Fibroblast of lung (primary cell): ENCODE results near the gene CROCC2. TPM values are rescaled to one million over a fixed set of nuclear protein-coding genes. Genes with fewer than 3 reads are reported as not detected.

Source experiments
- DNase-seq, 2 donors: peaks; one replicate each; pipeline versions ENCODE4 v3.0.0 to v3.0.0-alpha.2; 2010; ENCODE audit warnings: low read depth in 2 of 2
- H2AFZ ChIP-seq: 2 replicates; pipeline ENCODE4 v1.5.1; 2012; ENCODE audit warnings: low read length, control low read depth, inconsistent platforms
- H3K27ac ChIP-seq: 2 replicates; pipeline ENCODE4 v1.5.1; 2011; ENCODE audit warnings: low read length, control low read depth; ENCODE audit not compliant: insufficient read depth
- H3K27me3 ChIP-seq: 2 replicates; pipeline ENCODE4 v1.5.1; 2011; ENCODE audit warnings: mild to moderate bottlenecking, low read length; ENCODE audit not compliant: control insufficient read depth, insufficient read depth
- H3K36me3 ChIP-seq: 2 replicates; pipeline ENCODE4 v1.5.1; 2011; ENCODE audit warnings: low read length; ENCODE audit not compliant: control insufficient read depth, insufficient read depth
- H3K4me1 ChIP-seq: 2 replicates; pipeline ENCODE4 v1.5.1; 2011; ENCODE audit warnings: low read length; ENCODE audit not compliant: control insufficient read depth, insufficient read depth; ENCODE audit errors: extremely low read depth
- H3K4me2 ChIP-seq: 2 replicates; pipeline ENCODE4 v1.5.1; 2011; ENCODE audit warnings: low read length, control low read depth; ENCODE audit not compliant: insufficient read depth; ENCODE audit errors: extremely low read depth
- H3K4me3 ChIP-seq, 4 experiments: fragments of 200-600 bp in 1 of 4; sonication (generic) in 1 of 4; replicated peaks in 1 of 4; 2 replicates each; pipeline ENCODE4 v1.5.1; 2011 to 2016; ENCODE audit warnings: low read length in 4 of 4, low read depth in 3 of 4, mild to moderate bottlenecking in 3 of 4, control low read depth in 2 of 4, inconsistent platforms in 1 of 4, mixed read lengths in 1 of 4; ENCODE audit not compliant: insufficient read depth in 1 of 4; ENCODE audit errors: control extremely low read depth in 1 of 4
- H3K79me2 ChIP-seq: 2 replicates; pipeline ENCODE4 v1.5.1; 2012; ENCODE audit warnings: mild to moderate bottlenecking, low read length, inconsistent platforms; ENCODE audit not compliant: control insufficient read depth, insufficient read depth
- H3K9ac ChIP-seq: 2 replicates; pipeline ENCODE4 v1.5.1; 2011; ENCODE audit warnings: mild to moderate bottlenecking, low read length, control low read depth; ENCODE audit not compliant: insufficient read depth
- H3K9me3 ChIP-seq: 2 replicates; pipeline ENCODE4 v1.5.1; 2012; ENCODE audit warnings: low read depth, low read length; ENCODE audit not compliant: control insufficient read depth, insufficient read depth
- H4K20me1 ChIP-seq: 2 replicates; pipeline ENCODE4 v1.5.1; 2011; ENCODE audit warnings: low read length; ENCODE audit not compliant: control insufficient read depth, insufficient read depth; ENCODE audit errors: extremely low read depth
- EZH2 ChIP-seq: IDR thresholded peaks from 2 replicates; pipeline ENCODE4 v1.5.1; 2012; ENCODE audit warnings: low read length, control low read depth, mild to moderate bottlenecking; ENCODE audit errors: missing control alignments
- polyA plus RNA-seq, 2 donors: library from polyadenylated mRNA; depleted of rRNA in 1 of 2; stranded (reverse) in 1 of 2; unstranded in 1 of 2; fragments of >200 nt; gene quantifications; 2 replicates each; pipeline ENCODE4 v1.2.1, GENCODE V29; 2011 to 2012; ENCODE audit warnings: missing spikeins in 1 of 2
- total RNA-seq: library from RNA; depleted of rRNA; stranded (reverse); fragments of >200 nt; gene quantifications from 2 replicates; pipeline ENCODE4 v1.2.1, GENCODE V29; 2014
- TF ChIP-seq, protein P1 (sequence below), 2 donors: IDR thresholded peaks in 1 of 2; conservative IDR thresholded peaks in 1 of 2; 1 replicate in 1 of 2; 2 replicates in 1 of 2; pipeline ENCODE4 v1.5.1; 2011 to 2012; ENCODE audit warnings: low read length in 2 of 2, control low read depth in 1 of 2, inconsistent platforms in 1 of 2, low read depth in 1 of 2, mild to moderate bottlenecking in 1 of 2

CROCC2 gene
- total and polyA plus RNA-seq, 2 donors (not counting 1 experiment from before 2014, with no cell fraction given) = 0.12 to 0.33 TPM

- H2AFZ ChIP-seq = no peak overlapping the region
- no peak overlapping the region for H3K9ac ChIP-seq
- H3K9me3 ChIP-seq = no peaks in the 10 kb centered on the region
- H3K27me3 ChIP-seq = peaks cover 25% of the 10 kb centered on the region
- H3K27ac ChIP-seq = no peak overlapping the region
- DNase-seq = no peak
- H3K4me1 ChIP-seq = peaks cover 2% of the 10 kb centered on the region
- H3K36me3 ChIP-seq = no peaks in the 10 kb centered on the region
- TF ChIP-seq, protein P1, sequence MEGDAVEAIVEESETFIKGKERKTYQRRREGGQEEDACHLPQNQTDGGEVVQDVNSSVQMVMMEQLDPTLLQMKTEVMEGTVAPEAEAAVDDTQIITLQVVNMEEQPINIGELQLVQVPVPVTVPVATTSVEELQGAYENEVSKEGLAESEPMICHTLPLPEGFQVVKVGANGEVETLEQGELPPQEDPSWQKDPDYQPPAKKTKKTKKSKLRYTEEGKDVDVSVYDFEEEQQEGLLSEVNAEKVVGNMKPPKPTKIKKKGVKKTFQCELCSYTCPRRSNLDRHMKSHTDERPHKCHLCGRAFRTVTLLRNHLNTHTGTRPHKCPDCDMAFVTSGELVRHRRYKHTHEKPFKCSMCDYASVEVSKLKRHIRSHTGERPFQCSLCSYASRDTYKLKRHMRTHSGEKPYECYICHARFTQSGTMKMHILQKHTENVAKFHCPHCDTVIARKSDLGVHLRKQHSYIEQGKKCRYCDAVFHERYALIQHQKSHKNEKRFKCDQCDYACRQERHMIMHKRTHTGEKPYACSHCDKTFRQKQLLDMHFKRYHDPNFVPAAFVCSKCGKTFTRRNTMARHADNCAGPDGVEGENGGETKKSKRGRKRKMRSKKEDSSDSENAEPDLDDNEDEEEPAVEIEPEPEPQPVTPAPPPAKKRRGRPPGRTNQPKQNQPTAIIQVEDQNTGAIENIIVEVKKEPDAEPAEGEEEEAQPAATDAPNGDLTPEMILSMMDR (conservative IDR thresholded peaks at IDR 0.05 in 1 of 2, IDR thresholded peaks at IDR 0.05 in 1 of 2; ENCODE audit: low read depth in 1 of 2, low read length in 2 of 2) = no peak
- peak; percentile 44 for TF ChIP-seq EZH2
- H4K20me1 ChIP-seq = no peaks in the 10 kb centered on the region
- H3K4me2 ChIP-seq = no peak overlapping the region
- no peak overlapping the region for H3K4me3 ChIP-seq
- no peaks in the 10 kb centered on the region for H3K79me2 ChIP-seq
Measured at GRCh38 chr2:240954436-240955305, 48.5 kb downstream of the CROCC2 start.

GRCh38 chr2:240955306-240956170 lies 49.4 kb downstream of the CROCC2 start:
- Histone ChIP-seq H3K27ac (no peak overlapping the region), H4K20me1 (no peaks in the 10 kb centered on the region), H3K4me3 (no peak overlapping the region), H3K4me1 (peaks cover 8% of the 10 kb centered on the region), H3K27me3 (peaks cover 25% of the 10 kb centered on the region), H3K36me3 (no peaks in the 10 kb centered on the region), H3K9ac (no peak overlapping the region), H3K79me2 (no peaks in the 10 kb centered on the region), H3K4me2 (no peak overlapping the region), H2AFZ (no peak overlapping the region), H3K9me3 (no peaks in the 10 kb centered on the region)
- peak; percentile 2 for TF ChIP-seq EZH2
- TF ChIP-seq, protein P1 (conservative IDR thresholded peaks at IDR 0.05 in 1 of 2, IDR thresholded peaks at IDR 0.05 in 1 of 2; ENCODE audit: low read depth in 1 of 2, low read length in 2 of 2) = no peak
- no peak for DNase-seq
